Epithelial cell of proximal tubule (primary cell): Measurements from ENCODE around the gene IKBIP. TPM values are rescaled to one million over a fixed set of nuclear protein-coding genes. Genes with fewer than 3 reads are reported as not detected.

ENCODE experiments used
- DNase-seq: peaks from one replicate; pipeline ENCODE4 v3.0.0-alpha.2; 2011; ENCODE audit warnings: low read depth
- H3K4me3 ChIP-seq: 2 replicates; pipeline ENCODE4 v1.5.1; 2011; ENCODE audit warnings: low read depth, mild to moderate bottlenecking, low read length
- CTCF ChIP-seq: conservative IDR thresholded peaks from 2 replicates; pipeline ENCODE4 v1.5.1; 2012; ENCODE audit warnings: low read depth, mild to moderate bottlenecking, low read length
- total RNA-seq: library from RNA; depleted of rRNA; stranded (reverse); fragments of >200 nt; gene quantifications from 2 replicates; pipeline ENCODE4 v1.2.3, GENCODE V29; 2015

IKBIP gene
- total RNA-seq, 1 donor from 2014 or later, result 48.3 TPM

DNA sequence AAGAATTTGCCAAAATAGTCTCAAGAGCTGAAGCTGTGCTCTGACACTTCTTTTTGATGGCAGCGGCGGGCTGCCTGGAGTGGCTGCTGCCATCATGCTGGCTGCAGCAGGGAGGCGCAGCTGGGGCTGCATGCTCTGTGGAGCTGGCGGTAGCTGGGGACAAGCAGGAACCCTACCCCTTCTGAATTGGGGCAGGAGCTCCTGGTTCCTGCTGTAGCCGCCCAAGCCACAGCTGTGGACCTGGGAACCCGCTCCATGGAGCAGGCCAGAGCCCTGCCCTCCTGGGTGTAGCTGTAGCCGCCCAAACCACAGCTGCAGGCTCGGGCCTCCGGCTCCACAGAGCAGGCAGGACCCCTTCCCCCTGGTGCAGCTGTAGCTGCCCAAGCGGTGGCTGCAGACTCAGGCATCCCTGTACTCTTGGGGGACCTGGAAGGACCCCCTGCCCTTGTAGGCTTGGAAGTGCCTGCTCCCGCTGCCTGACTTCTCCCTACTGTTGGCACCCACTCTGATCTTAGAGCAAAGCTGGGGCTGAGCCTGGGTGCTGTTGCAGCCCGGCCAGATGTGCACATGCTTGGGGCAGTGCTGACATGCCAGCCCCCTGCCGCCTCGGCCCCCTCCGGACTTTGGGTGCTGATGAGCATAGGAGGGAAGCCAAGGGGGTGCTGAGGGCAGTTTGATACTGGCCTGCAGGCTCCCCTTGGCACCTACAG is 33.8 kb upstream of the IKBIP start:
- no peak for TF ChIP-seq CTCF
- H3K4me3 ChIP-seq, result no peak overlapping the region
- no peak for DNase-seq

GRCh38 chr12:98674841-98675240 is 30.3 kb upstream of the IKBIP start:
- no peak overlapping the region for H3K4me3 ChIP-seq
- no peak for TF ChIP-seq CTCF
- DNase-seq, result no peak

GRCh38 chr12:98671459-98671858 is 26.9 kb upstream of the IKBIP start:
- H3K4me3 ChIP-seq, result no peak overlapping the region
- no peak for DNase-seq
- no peak for TF ChIP-seq CTCF

DNA sequence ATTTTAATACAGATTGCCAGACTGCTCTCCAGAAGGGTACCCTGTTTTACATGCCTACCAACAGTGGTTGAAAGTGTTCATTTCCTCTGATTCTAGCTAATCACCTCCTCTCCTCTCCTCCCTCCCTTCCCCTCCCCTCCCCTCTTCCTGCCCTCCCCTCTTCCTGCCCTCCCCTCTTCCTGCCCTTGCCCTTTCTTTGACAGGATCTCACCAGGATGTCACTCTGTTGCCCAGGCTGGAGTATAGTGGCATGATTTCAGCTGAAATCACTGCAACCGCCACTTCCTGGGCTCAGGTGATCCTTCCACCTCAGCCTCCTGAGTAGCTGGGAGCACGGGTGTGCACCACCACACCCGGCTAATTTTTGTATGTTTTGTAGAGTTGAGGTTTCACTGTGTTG is 25.2 kb upstream of the IKBIP start:
- DNase-seq, result no peak
- TF ChIP-seq CTCF, result no peak
- no peak overlapping the region for H3K4me3 ChIP-seq

GRCh38 chr12:98660521-98660920 is 15.9 kb upstream of the IKBIP start:
- H3K4me3 ChIP-seq, result no peak overlapping the region
- DNase-seq, result no peak
- TF ChIP-seq CTCF, result no peak

DNA sequence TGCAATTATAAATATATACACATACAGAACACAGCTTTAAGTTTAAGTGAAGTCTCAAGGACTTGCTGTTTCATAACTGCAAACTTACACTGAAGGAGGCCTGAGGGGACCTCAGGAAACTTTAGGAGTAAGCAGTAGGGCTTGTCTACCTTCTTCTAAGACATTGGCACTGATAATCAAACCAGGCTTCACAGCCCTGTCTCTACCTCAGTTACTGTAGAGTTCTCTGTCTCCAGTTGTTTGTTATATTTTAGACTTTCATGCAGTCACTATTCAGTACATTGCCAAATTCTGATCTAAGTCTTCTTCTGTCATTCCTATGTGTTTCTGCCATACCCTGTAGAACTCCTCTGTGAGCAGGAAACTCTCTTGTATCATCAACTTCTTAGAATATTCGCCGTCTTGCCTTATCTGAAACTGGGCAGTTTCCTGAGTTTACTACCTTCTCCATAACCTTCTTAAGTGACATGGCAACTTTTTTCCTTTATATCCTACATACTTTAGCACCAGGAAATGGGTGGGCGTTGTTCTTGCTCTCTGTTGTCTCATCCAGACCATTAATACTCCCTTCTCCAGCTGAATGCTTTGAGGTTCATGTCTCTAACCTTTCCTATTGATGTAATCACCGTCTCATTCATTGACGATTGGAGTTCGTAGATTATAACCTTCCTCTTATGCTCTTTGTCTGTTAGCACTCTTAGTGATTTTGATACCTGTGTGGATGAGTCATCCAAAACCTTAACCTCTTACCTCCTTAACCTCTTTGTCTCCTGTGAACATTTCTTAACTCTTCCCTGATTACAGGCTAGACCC is 11.9 kb upstream of the IKBIP start:
- H3K4me3 ChIP-seq, result no peak overlapping the region
- DNase-seq, result no peak
- TF ChIP-seq CTCF, result no peak
